OCI-LY1 (cell line): ENCODE results near the gene CACNA1C.

ENCODE experiments used
- EZH2 ChIP-seq: fragments of 200-600 bp; sonication (generic), shearing (Covaris generic); IDR thresholded peaks from 2 replicates; pipeline ENCODE4 v1.8.0; 2017; ENCODE audit warnings: borderline replicate concordance, mixed run types, mild to moderate bottlenecking, antibody characterized with exemption, low read length, moderate library complexity, mixed read lengths
- TF ChIP-seq, protein P1 (sequence below): fragments of 200-600 bp; sonication (generic), shearing (Covaris generic); IDR thresholded peaks from 2 replicates; pipeline ENCODE4 v1.5.1; 2017; ENCODE audit warnings: mild to moderate bottlenecking, antibody characterized with exemption, low read length, moderate library complexity, mixed read lengths

DNA sequence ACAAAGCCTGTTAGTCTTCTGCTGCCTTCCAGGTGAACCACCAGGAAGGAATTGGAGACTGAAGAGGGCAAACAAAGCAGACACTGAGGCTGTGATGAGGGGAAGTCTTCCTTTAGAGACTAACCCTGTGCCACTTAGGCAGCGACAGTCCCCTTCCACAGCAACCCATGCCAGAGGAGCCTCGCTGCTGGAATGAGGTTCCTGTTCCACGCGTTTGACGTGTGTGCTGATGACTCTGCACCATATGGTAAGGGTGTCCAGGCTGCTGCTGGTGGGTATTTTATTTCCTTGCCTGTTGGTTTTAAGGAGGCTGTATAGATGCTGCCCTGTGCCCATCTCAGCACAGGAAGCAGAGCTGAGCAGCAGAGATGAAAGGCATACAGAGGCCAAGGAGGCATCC lies 380.1 kb downstream of the CACNA1C start:
- TF ChIP-seq, protein P1, sequence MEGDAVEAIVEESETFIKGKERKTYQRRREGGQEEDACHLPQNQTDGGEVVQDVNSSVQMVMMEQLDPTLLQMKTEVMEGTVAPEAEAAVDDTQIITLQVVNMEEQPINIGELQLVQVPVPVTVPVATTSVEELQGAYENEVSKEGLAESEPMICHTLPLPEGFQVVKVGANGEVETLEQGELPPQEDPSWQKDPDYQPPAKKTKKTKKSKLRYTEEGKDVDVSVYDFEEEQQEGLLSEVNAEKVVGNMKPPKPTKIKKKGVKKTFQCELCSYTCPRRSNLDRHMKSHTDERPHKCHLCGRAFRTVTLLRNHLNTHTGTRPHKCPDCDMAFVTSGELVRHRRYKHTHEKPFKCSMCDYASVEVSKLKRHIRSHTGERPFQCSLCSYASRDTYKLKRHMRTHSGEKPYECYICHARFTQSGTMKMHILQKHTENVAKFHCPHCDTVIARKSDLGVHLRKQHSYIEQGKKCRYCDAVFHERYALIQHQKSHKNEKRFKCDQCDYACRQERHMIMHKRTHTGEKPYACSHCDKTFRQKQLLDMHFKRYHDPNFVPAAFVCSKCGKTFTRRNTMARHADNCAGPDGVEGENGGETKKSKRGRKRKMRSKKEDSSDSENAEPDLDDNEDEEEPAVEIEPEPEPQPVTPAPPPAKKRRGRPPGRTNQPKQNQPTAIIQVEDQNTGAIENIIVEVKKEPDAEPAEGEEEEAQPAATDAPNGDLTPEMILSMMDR, result no peak
- TF ChIP-seq EZH2, result no peak
